Measurements from ENCODE around the gene AGER.

Gene AGER

DNA sequence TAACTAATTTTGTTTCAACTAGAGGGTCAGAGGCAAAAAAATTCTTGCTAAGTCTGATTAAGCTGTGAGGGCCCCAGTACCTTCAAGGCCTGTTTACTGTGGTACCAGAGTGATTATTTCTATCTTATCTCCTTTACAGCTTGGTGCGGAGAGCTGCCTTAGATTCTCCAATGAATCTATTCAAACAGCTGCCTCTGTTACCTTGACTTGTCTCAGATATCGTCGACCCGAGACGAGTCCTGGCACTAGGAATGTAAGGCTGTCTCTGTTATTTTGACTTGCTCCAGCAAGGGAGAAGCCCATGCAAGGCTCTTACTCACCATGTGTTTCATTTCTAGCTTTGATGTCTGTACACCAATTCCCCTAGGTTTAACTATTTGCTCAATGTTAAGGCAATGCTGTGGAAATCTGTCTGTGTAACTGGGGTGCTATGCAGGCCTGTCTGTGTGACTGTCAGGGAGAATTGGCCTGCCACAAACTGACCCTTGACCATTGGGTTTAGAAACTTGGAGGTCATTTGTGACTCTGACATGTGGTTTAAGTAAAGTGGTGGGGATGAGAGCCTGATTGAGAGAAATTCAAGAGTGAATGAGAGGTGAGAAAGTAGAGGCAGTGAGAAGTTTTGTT is 43.5 kb downstream of the AGER start:
- H3K79me2 ChIP-seq, result no peaks in the 10 kb centered on the region
- H3K4me3 ChIP-seq (ENCODE audit: low read depth, low read length), result peak overlapping the region; percentile 14
- peak overlapping the region; percentile 84 for H2AFZ ChIP-seq
- H3K4me2 ChIP-seq (ENCODE audit: low read length), result peak overlapping the region; percentile 49
- H3K27ac ChIP-seq, result peak overlapping the region; percentile 67
- H3K9ac ChIP-seq, result no peak overlapping the region
- peaks cover 10% of the 10 kb centered on the region for H3K4me1 ChIP-seq
- no peaks in the 10 kb centered on the region for H3K9me3 ChIP-seq (ENCODE audit: control insufficient read depth, low read length)
- TF ChIP-seq, protein P1, sequence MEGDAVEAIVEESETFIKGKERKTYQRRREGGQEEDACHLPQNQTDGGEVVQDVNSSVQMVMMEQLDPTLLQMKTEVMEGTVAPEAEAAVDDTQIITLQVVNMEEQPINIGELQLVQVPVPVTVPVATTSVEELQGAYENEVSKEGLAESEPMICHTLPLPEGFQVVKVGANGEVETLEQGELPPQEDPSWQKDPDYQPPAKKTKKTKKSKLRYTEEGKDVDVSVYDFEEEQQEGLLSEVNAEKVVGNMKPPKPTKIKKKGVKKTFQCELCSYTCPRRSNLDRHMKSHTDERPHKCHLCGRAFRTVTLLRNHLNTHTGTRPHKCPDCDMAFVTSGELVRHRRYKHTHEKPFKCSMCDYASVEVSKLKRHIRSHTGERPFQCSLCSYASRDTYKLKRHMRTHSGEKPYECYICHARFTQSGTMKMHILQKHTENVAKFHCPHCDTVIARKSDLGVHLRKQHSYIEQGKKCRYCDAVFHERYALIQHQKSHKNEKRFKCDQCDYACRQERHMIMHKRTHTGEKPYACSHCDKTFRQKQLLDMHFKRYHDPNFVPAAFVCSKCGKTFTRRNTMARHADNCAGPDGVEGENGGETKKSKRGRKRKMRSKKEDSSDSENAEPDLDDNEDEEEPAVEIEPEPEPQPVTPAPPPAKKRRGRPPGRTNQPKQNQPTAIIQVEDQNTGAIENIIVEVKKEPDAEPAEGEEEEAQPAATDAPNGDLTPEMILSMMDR (IDR thresholded peaks at IDR 0.05), result no peak
- H3K27me3 ChIP-seq (ENCODE audit: control insufficient read depth, insufficient read depth, low read length), result no peaks in the 10 kb centered on the region
- H3K36me3 ChIP-seq (ENCODE audit: control insufficient read depth, insufficient read depth, low read length), result no peaks in the 10 kb centered on the region

DNA sequence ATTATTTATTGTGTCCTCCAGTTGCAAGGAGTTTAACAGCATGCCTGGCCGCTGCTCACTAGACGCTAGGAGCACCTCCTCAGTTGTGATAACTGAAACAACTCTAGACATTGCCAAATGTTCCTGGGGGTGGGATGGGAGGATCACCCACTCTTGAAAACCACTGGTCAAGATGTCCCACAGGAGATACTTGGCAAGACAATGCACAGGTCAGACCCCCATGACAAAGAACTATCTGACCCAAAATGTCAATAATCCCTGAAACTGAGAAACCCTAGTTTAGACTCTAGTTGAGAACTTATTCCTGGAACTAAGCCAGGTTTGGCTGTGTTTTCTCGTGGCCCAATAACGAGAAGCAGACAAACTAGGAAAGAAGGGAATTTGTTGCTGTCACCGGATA is 44.5 kb downstream of the AGER start:
- Histone ChIP-seq H3K4me3 (ENCODE audit: low read depth, low read length) (no peak overlapping the region), H3K9ac (no peak overlapping the region), H3K4me2 (ENCODE audit: low read length) (no peak overlapping the region), H3K36me3 (ENCODE audit: control insufficient read depth, insufficient read depth, low read length) (no peaks in the 10 kb centered on the region), H3K79me2 (no peaks in the 10 kb centered on the region), H2AFZ (no peak overlapping the region), H3K4me1 (peaks cover 10% of the 10 kb centered on the region), H3K9me3 (ENCODE audit: control insufficient read depth, low read length) (no peaks in the 10 kb centered on the region), H3K27ac (no peak overlapping the region), H3K27me3 (ENCODE audit: control insufficient read depth, insufficient read depth, low read length) (no peaks in the 10 kb centered on the region)
- TF ChIP-seq, protein P1 (IDR thresholded peaks at IDR 0.05), result no peak

DNA sequence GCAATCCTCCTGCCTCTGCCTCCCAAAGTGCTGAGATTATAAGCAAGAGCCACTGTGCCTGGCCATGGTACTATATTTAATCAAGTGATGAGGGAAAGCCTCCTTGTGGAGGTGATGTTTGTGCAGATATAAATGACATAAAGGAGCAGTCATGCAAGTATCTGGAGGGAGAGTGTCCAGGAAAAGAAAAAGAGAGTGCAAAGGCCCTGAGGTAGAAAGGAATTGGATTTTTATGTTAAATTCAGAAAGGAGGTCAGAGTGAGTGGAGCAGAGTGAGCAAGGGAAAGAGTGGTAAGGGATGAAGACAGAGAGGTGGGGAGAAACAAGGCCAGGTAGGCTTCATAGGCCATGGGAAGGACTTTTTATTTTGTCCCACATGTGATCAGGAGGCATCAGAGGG is 46.6 kb downstream of the AGER start:
- Histone ChIP-seq H3K9me3 (ENCODE audit: control insufficient read depth, low read length) (no peaks in the 10 kb centered on the region), H2AFZ (no peak overlapping the region), H3K4me3 (ENCODE audit: low read depth, low read length) (no peak overlapping the region), H3K4me1 (peaks cover 10% of the 10 kb centered on the region), H3K27me3 (ENCODE audit: control insufficient read depth, insufficient read depth, low read length) (no peaks in the 10 kb centered on the region), H3K79me2 (no peaks in the 10 kb centered on the region), H3K27ac (no peak overlapping the region), H3K4me2 (ENCODE audit: low read length) (no peak overlapping the region), H3K9ac (no peak overlapping the region), H3K36me3 (ENCODE audit: control insufficient read depth, insufficient read depth, low read length) (no peaks in the 10 kb centered on the region)
- TF ChIP-seq, protein P1 (IDR thresholded peaks at IDR 0.05), result no peak

DNA sequence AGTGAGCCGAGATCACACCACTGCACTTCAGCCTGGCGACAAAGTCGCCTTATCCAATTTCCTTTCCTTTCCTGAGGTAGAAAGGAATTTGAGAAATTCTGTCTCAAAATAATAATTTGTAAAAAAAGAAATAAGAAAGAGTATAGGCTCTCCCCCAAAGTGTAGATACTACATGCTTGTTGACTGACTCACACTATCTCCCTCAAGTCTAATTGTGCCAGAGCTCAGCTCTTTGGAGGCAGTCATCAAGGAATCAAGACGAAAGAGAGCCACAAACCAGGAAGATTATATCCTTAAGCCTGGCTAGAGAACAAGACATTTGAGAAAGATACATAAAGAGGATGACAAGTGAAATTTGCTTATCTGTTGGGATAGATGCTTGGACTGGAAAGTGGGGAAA is 50.3 kb downstream of the AGER start:
- Histone ChIP-seq H3K4me2 (ENCODE audit: low read length) (no peak overlapping the region), H3K27me3 (ENCODE audit: control insufficient read depth, insufficient read depth, low read length) (no peaks in the 10 kb centered on the region), H3K27ac (no peak overlapping the region), H3K36me3 (ENCODE audit: control insufficient read depth, insufficient read depth, low read length) (no peaks in the 10 kb centered on the region), H3K9me3 (ENCODE audit: control insufficient read depth, low read length) (no peaks in the 10 kb centered on the region), H3K4me3 (ENCODE audit: low read depth, low read length) (no peak overlapping the region), H3K9ac (no peak overlapping the region), H3K4me1 (peaks cover 4% of the 10 kb centered on the region), H3K79me2 (no peaks in the 10 kb centered on the region), H2AFZ (no peak overlapping the region)
- TF ChIP-seq, protein P1 (IDR thresholded peaks at IDR 0.05), result no peak

DNA sequence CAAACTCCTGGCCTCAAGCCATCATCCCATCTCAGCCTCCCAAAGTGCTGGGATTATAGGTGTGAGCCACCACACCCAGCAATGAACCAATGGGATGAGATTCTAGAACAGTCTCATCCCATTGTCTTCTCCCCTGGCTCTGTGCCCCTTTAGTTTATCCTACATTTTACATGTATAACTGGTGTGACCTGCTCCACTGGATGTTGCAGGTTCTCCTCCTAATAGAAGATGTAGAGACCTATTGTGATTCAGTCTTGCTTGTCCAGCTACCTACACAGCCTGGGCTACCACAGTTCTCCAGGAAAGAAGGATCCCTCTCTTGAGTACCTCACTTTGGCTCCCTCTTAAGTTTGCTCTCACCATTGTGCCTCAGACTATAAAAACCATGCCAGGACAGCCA is 51.9 kb downstream of the AGER start:
- H3K27me3 ChIP-seq (ENCODE audit: control insufficient read depth, insufficient read depth, low read length), result no peaks in the 10 kb centered on the region
- H3K27ac ChIP-seq, result no peak overlapping the region
- H3K4me3 ChIP-seq (ENCODE audit: low read depth, low read length), result no peak overlapping the region
- no peak overlapping the region for H3K9ac ChIP-seq
- TF ChIP-seq, protein P1 (IDR thresholded peaks at IDR 0.05), result no peak
- no peaks in the 10 kb centered on the region for H3K36me3 ChIP-seq (ENCODE audit: control insufficient read depth, insufficient read depth, low read length)
- no peaks in the 10 kb centered on the region for H3K9me3 ChIP-seq (ENCODE audit: control insufficient read depth, low read length)
- H3K4me2 ChIP-seq (ENCODE audit: low read length), result no peak overlapping the region
- H3K4me1 ChIP-seq, result peaks cover 12% of the 10 kb centered on the region
- peaks cover 5% of the 10 kb centered on the region for H3K79me2 ChIP-seq
- H2AFZ ChIP-seq, result no peak overlapping the region

Measured in parathyroid adenoma (tissue), 2 donors.